Neural cell (in vitro differentiated cells): ENCODE measurements around the gene FGGY.

Source experiments
- CTCF ChIP-seq: fragments of 450-650 bp; IDR thresholded peaks from 2 replicates; pipeline ENCODE4 v1.5.1; 2014; ENCODE audit warnings: antibody characterized with exemption, mild to moderate bottlenecking, moderate library complexity; ENCODE audit not compliant: poor library complexity, severe bottlenecking
- EZH2 ChIP-seq: fragments of 200-600, 300-800 bp; shearing (Covaris generic), sonication (generic); IDR thresholded peaks from 2 replicates; pipeline ENCODE4 v1.6.1; 2014; ENCODE audit warnings: antibody characterized with exemption, low read length, borderline replicate concordance, mild to moderate bottlenecking; ENCODE audit not compliant: insufficient read depth, poor library complexity, severe bottlenecking
- POLR2AphosphoS5 ChIP-seq: IDR thresholded peaks from 2 replicates; pipeline ENCODE4 v1.6.1; 2012
- RAD21 ChIP-seq: fragments of 450-650 bp; conservative IDR thresholded peaks from 2 replicates; pipeline ENCODE4 v1.6.1; 2014; ENCODE audit warnings: antibody characterized with exemption, mild to moderate bottlenecking, moderate library complexity

- TF ChIP-seq EZH2: no peak
- TF ChIP-seq RAD21: no peak
- no peak for TF ChIP-seq CTCF
- TF ChIP-seq POLR2AphosphoS5: no peak
These were observed 156.5 kb downstream of the FGGY start for GRCh38 chr1:59453297-59453968.
